Testis (tissue), 2 donors: ENCODE measurements around the gene TUT7.

Experiments used
- POLR2A ChIP-seq: fragments of 450-650 bp; IDR thresholded peaks from one replicate; pipeline ENCODE4 v1.6.1; 2017; ENCODE audit warnings: antibody characterized with exemption, mild to moderate bottlenecking, moderate library complexity
- TF ChIP-seq, protein P1 (sequence below), 3 experiments: fragments of 450-650 bp in 2 of 3; fragments of 200-600 bp in 1 of 3; sonication (generic) in 1 of 3; IDR thresholded peaks; one replicate each; pipeline ENCODE4 v1.5.1; 2016 to 2019; ENCODE audit warnings: antibody characterized with exemption in 3 of 3, mild to moderate bottlenecking in 2 of 3, moderate library complexity in 1 of 3

DNA sequence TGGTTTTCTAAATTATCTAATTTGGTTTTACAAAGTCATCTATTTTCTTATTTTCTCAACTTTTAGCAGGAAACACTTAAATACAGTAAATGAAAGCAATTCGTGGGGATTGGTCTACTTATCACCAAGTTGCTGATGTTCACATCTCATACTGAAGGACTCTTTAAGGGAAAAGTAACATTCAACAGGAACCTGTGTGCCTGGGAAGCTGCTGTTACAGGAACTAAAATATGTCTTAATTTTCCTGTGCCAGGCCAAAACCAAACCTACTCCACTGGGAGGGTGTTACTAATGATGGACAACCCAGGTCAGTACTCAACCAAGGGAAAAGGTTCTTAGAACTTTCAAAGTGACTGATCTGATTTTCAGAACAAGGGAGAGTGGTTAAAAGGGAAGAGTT, 77.1 kb downstream of the TUT7 start:
- TF ChIP-seq, protein P1, sequence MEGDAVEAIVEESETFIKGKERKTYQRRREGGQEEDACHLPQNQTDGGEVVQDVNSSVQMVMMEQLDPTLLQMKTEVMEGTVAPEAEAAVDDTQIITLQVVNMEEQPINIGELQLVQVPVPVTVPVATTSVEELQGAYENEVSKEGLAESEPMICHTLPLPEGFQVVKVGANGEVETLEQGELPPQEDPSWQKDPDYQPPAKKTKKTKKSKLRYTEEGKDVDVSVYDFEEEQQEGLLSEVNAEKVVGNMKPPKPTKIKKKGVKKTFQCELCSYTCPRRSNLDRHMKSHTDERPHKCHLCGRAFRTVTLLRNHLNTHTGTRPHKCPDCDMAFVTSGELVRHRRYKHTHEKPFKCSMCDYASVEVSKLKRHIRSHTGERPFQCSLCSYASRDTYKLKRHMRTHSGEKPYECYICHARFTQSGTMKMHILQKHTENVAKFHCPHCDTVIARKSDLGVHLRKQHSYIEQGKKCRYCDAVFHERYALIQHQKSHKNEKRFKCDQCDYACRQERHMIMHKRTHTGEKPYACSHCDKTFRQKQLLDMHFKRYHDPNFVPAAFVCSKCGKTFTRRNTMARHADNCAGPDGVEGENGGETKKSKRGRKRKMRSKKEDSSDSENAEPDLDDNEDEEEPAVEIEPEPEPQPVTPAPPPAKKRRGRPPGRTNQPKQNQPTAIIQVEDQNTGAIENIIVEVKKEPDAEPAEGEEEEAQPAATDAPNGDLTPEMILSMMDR (IDR thresholded peaks at IDR 0.05): no peak
- no peak for TF ChIP-seq POLR2A
